Spleen (tissue), 11 donors: ENCODE measurements around the gene PIM2. TPM values are rescaled to one million over a fixed set of nuclear protein-coding genes. Genes with fewer than 3 reads are reported as not detected.
A peak's percentile ranks its signal among the peaks of the same experiment; 100 is the strongest.

Experiments used
- DNase-seq: peaks from one replicate; pipeline ENCODE4 v3.0.0-alpha.2; 2020
- H3K27ac ChIP-seq, 8 donors: fragments of 200-600 bp; sonication (generic) in 7 of 8; 1 replicate in 4 of 8; 2 replicates in 4 of 8; pipeline versions ENCODE4 v1.5.0 to v1.8.0; 2016 to 2021; ENCODE audit warnings: inconsistent platforms in 4 of 8, mild to moderate bottlenecking in 4 of 8, moderate library complexity in 1 of 8
- H3K27me3 ChIP-seq, 7 donors: fragments of 200-600 bp; sonication (generic) in 6 of 7; replicated peaks in 1 of 7; 1 replicate in 4 of 7; 2 replicates in 3 of 7; pipeline versions ENCODE4 v1.5.0 to v1.8.0; 2016 to 2021; ENCODE audit warnings: inconsistent platforms in 3 of 7, mild to moderate bottlenecking in 1 of 7
- H3K36me3 ChIP-seq, 6 donors: fragments of 200-600 bp; sonication (generic) in 5 of 6; 1 replicate in 4 of 6; 2 replicates in 2 of 6; pipeline versions ENCODE4 v1.5.0 to v1.8.0; 2016 to 2021; ENCODE audit warnings: inconsistent platforms in 2 of 6
- H3K4me1 ChIP-seq, 6 donors: fragments of 200-600 bp; sonication (generic) in 5 of 6; 1 replicate in 3 of 6; 2 replicates in 3 of 6; pipeline versions ENCODE4 v1.5.0 to v1.8.0; 2016 to 2021; ENCODE audit warnings: inconsistent platforms in 3 of 6
- H3K4me3 ChIP-seq, 8 donors: fragments of 200-600 bp; sonication (generic) in 7 of 8; 1 replicate in 4 of 8; 2 replicates in 4 of 8; pipeline versions ENCODE4 v1.5.0 to v1.8.0; 2016 to 2021; ENCODE audit warnings: inconsistent platforms in 4 of 8, mild to moderate bottlenecking in 4 of 8, moderate library complexity in 2 of 8
- H3K9me3 ChIP-seq, 8 donors: fragments of 200-600 bp; sonication (generic) in 7 of 8; 1 replicate in 4 of 8; 2 replicates in 4 of 8; pipeline versions ENCODE4 v1.5.0 to v1.8.0; 2016 to 2021; ENCODE audit warnings: inconsistent platforms in 4 of 8
- CTCF ChIP-seq, 11 experiments: fragments of 200-600 bp in 7 of 11; fragments of 450-650 bp in 4 of 11; sonication (generic) in 4 of 11; IDR thresholded peaks in 8 of 11; conservative IDR thresholded peaks in 3 of 11; 1 replicate in 7 of 11; 2 replicates in 4 of 11; pipeline versions ENCODE4 v1.4.0 to v1.8.0; 2016 to 2021; ENCODE audit warnings: antibody characterized with exemption in 11 of 11, inconsistent platforms in 4 of 11, mild to moderate bottlenecking in 1 of 11
- POLR2A ChIP-seq, 3 donors: fragments of 450-650 bp; IDR thresholded peaks; one replicate each; pipeline ENCODE4 v1.5.1; 2017; ENCODE audit warnings: antibody characterized with exemption in 3 of 3, mild to moderate bottlenecking in 1 of 3
- POLR2AphosphoS5 ChIP-seq, 3 donors: sonication (generic); formaldehyde crosslinking; IDR thresholded peaks; one replicate each; pipeline ENCODE4 v1.5.1; 2017; ENCODE audit warnings: antibody characterized with exemption in 3 of 3
- WGBS, 5 donors: extraction: QIAGEN DNeasy Blood & Tissue Kit in 3 of 5; methylation state at CpG; one replicate each; pipeline versions ENCODE4 v1.1.5 to v1.1.7; 2013 to 2018; 5-methylcytosine and 5-hydroxymethylcytosine counted together
- intact Hi-C: fragments of 100-400 bp; cut with DNase I; formaldehyde crosslinking; loops from one replicate; pipeline ENCODE4 v1.15.0; 2023; ENCODE audit warnings: low total_unique reads
- polyA plus RNA-seq, 3 donors: library from polyadenylated mRNA; stranded (reverse); fragments of 200-250 nt; gene quantifications; one replicate each; pipeline ENCODE4 v1.2.1, GENCODE V29; 2013
- total RNA-seq, 7 donors: library from RNA; depleted of rRNA in 3 of 7; stranded (reverse); fragments of >200 nt in 3 of 7; fragmentation: NEBNext Ultra II Directional in 4 of 7; extraction: Animal tissue kit (Norgen Biotek cat#: 25700) in 4 of 7; gene quantifications; one replicate each; pipeline versions ENCODE4 v1.1.0 to v1.2.1, GENCODE V29; 2016 to 2021
- donor health status: healthy with polysubstance abuse.
- donor health status: DM: no; HTN: no; CAD: no; lungs with moderate emphysema.
- donor health status: DM: no; HTN: no; CAD: no.
- donor health status: Bipolar disorder and iron deficiency.
- donor health status: healthy.
- donor health status: DM: no; HTN: no; CAD: no.
- donor health status: DM: yes; HTN: yes; CAD: no.

Gene PIM2
- total and polyA plus RNA-seq, 10 donors, result 54.2 to 220 (median 124) TPM

GRCh38 chrX:48902776-48903175 is 16.0 kb downstream of the PIM2 start:
- Histone ChIP-seq H3K4me3 (no peak overlapping the region), H3K27me3 (no peaks in the 10 kb centered on the region), H3K9me3 (peaks cover 0 to under 1% (median 0%) of the 10 kb centered on the region in 8 donors), H3K27ac (no peak overlapping the region), H3K36me3 (peaks cover 0 to 83% (median 36%) of the 10 kb centered on the region in 6 donors), H3K4me1 (peaks cover 0 to 18% (median 12%) of the 10 kb centered on the region in 6 donors)
- TF ChIP-seq POLR2AphosphoS5 (IDR thresholded peaks at IDR 0.05) (no peak), POLR2A (IDR thresholded peaks at IDR 0.05) (no peak), CTCF (IDR thresholded peaks at IDR 0.05 in 8 of 11, conservative IDR thresholded peaks at IDR 0.05 in 3 of 11) (no peak)
- no peak for DNase-seq
- 89 to 95% (median 93%) methylated on average over 2 to 14 of the region's 14 CpGs for WGBS, 5 donors
- intact Hi-C loops, result no loop called here

- intact Hi-C loops, result no loop called here
- Histone ChIP-seq H3K9me3 (peaks cover 0 to 6% (median 0%) of the 10 kb centered on the region in 8 donors), H3K27me3 (no peaks in the 10 kb centered on the region), H3K27ac (no peak overlapping the region), H3K4me3 (no peak overlapping the region), H3K36me3 (peaks cover 0 to 78% (median 36%) of the 10 kb centered on the region in 6 donors), H3K4me1 (peaks cover 0 to 18% (median 12%) of the 10 kb centered on the region in 6 donors)
- DNase-seq, result peak; percentile 64
- 92 to 97% (median 96%) methylated on average over 14 to 20 of the region's 20 CpGs for WGBS, 5 donors
- no peak for TF ChIP-seq CTCF (IDR thresholded peaks at IDR 0.05 in 8 of 11, conservative IDR thresholded peaks at IDR 0.05 in 3 of 11)
- peak in 1 of 3 donors; percentile 35 for TF ChIP-seq POLR2AphosphoS5 (IDR thresholded peaks at IDR 0.05)
- no peak for TF ChIP-seq POLR2A (IDR thresholded peaks at IDR 0.05)
These were observed 16.7 kb downstream of the PIM2 start for GRCh38 chrX:48902135-48902534.

- TF ChIP-seq POLR2AphosphoS5 (IDR thresholded peaks at IDR 0.05), result no peak
- TF ChIP-seq CTCF (IDR thresholded peaks at IDR 0.05 in 8 of 11, conservative IDR thresholded peaks at IDR 0.05 in 3 of 11), result no peak
- TF ChIP-seq POLR2A (IDR thresholded peaks at IDR 0.05), result no peak
- no peak overlapping the region for H3K4me3 ChIP-seq
- no peak overlapping the region for H3K27ac ChIP-seq
- H3K36me3 ChIP-seq, result peaks cover 0 to 69% (median 36%) of the 10 kb centered on the region in 6 donors
- DNase-seq, result peak; percentile 45
- peaks cover 2 to 27% (median 19%) of the 10 kb centered on the region in 6 donors for H3K4me1 ChIP-seq
- H3K27me3 ChIP-seq, result no peaks in the 10 kb centered on the region
- intact Hi-C loops, result no loop called here
- WGBS, 5 donors, result 76 to 100% (median 94%) methylated on average over 3 to 7 of the region's 7 CpGs
- H3K9me3 ChIP-seq, result peaks cover 0 to 7% (median 0%) of the 10 kb centered on the region in 8 donors
These were observed 17.8 kb downstream of the PIM2 start for GRCh38 chrX:48901069-48901468.

- TF ChIP-seq POLR2A (IDR thresholded peaks at IDR 0.05) (no peak), POLR2AphosphoS5 (IDR thresholded peaks at IDR 0.05) (no peak), CTCF (IDR thresholded peaks at IDR 0.05 in 8 of 11, conservative IDR thresholded peaks at IDR 0.05 in 3 of 11) (no peak)
- H3K4me3 ChIP-seq, result peak overlapping the region in 2 of 8 donors; percentile 62 to 81
- intact Hi-C loops, result loop anchor here (10.0 kb wide), 2 partner anchors 46 to 94 kb away; partner anchors contain the start of gene HDAC6
These were observed 19.8 kb downstream of the PIM2 start for GRCh38 chrX:48899078-48899410.

More at GRCh38 chrX:48899078-48899410, 19.8 kb downstream of the PIM2 start:
- 83 to 95% (median 89%) methylated on average over 7 to 8 of the region's 8 CpGs for WGBS, 5 donors
- H3K9me3 ChIP-seq, result peaks cover 0 to 7% (median 0%) of the 10 kb centered on the region in 8 donors
- H3K27me3 ChIP-seq, result no peaks in the 10 kb centered on the region
- DNase-seq, result peak; percentile 37
- peaks cover 2 to 40% (median 22%) of the 10 kb centered on the region in 6 donors for H3K4me1 ChIP-seq
- peak overlapping the region in 3 of 8 donors; percentile 97 to 98 (median 97) for H3K27ac ChIP-seq
- peaks cover 0 to 62% (median 29%) of the 10 kb centered on the region in 6 donors for H3K36me3 ChIP-seq
